Uterus (tissue), 4 donors: ENCODE results near the gene C4orf46. TPM values are rescaled to one million over a fixed set of nuclear protein-coding genes. Genes with fewer than 3 reads are reported as not detected.

Source experiments
- DNase-seq, 2 donors: peaks; one replicate each; pipeline ENCODE4 v3.0.0-alpha.2; 2019 to 2020
- H3K27ac ChIP-seq, 2 donors: fragments of 200-600 bp; sonication (generic); 1 replicate in 1 of 2; 2 replicates in 1 of 2; pipeline ENCODE4 v1.5.1; 2016 to 2018
- H3K27me3 ChIP-seq, 2 donors: fragments of 200-600 bp; sonication (generic); one replicate each; pipeline ENCODE4 v1.5.1; 2018 to 2019; ENCODE audit warnings: control low read depth in 1 of 2
- H3K36me3 ChIP-seq, 2 donors: fragments of 200-600 bp; sonication (generic); one replicate each; pipeline ENCODE4 v1.5.1; 2019; ENCODE audit warnings: control low read depth in 1 of 2
- H3K4me1 ChIP-seq, 2 donors: fragments of 200-600 bp; sonication (generic); one replicate each; pipeline ENCODE4 v1.5.1; 2018 to 2019; ENCODE audit warnings: control low read depth in 1 of 2
- H3K4me3 ChIP-seq, 2 donors: fragments of 200-600 bp; sonication (generic); 1 replicate in 1 of 2; 2 replicates in 1 of 2; pipeline ENCODE4 v1.5.1; 2018 to 2019; ENCODE audit warnings: mild to moderate bottlenecking in 1 of 2
- H3K9me3 ChIP-seq, 2 donors: fragments of 200-600 bp; sonication (generic); one replicate each; pipeline ENCODE4 v1.5.1; 2019; ENCODE audit warnings: control low read depth in 1 of 2
- POLR2A ChIP-seq, 2 donors: fragments of 450-650 bp; IDR thresholded peaks; one replicate each; pipeline ENCODE4 v1.6.1; 2016; ENCODE audit warnings: antibody characterized with exemption in 2 of 2, mild to moderate bottlenecking in 1 of 2, moderate library complexity in 1 of 2
- intact Hi-C: fragments of 100-400 bp; cut with DNase I; formaldehyde crosslinking; loops from one replicate; pipeline ENCODE4 v1.15.1; 2023; ENCODE audit warnings: low total_unique reads
- total RNA-seq, 4 donors: library from RNA; depleted of rRNA in 3 of 4; stranded (reverse); fragments of >200 nt in 3 of 4; gene quantifications; one replicate each; pipeline versions ENCODE4 v1.1.0 to v1.2.4, GENCODE V29; 2014 to 2023
- TF ChIP-seq, protein P1 (sequence below), 4 experiments: fragments of 200-600 bp in 2 of 4; fragments of 450-650 bp in 2 of 4; sonication (generic) in 2 of 4; IDR thresholded peaks; one replicate each; pipeline ENCODE4 v1.5.1; 2016 to 2019; ENCODE audit warnings: antibody characterized with exemption in 4 of 4, mild to moderate bottlenecking in 2 of 4, moderate library complexity in 1 of 4
- donor health status: DM: yes; HTN: yes; CAD: no.

Gene C4orf46
- total RNA-seq, 4 donors from 2014 or later = 2.3 to 39.5 (median 10.0) TPM

DNA sequence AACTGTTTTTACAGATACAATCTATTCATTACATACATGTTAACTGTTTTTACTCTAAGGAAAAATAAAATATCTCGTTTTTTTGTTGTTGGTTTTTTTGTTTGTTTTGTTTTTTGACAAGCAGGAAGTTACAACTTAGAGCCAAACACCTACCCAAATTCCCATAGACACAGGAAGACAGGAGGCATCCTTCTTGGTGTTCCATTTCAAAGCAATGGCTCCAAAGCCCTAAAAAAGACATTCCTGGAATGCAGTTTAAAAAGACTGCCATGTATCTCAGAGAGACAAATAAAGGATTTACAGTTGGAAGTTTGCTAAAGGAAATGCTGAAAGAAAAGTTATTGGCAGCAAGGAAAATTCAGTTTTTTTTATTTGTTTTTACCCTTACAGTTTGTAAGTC, 17.1 kb upstream of the C4orf46 start:
- H3K36me3 ChIP-seq = no peaks in the 10 kb centered on the region
- intact Hi-C loops = no loop called here
- DNase-seq = no peak
- H3K9me3 ChIP-seq = no peaks in the 10 kb centered on the region
- H3K27ac ChIP-seq = no peak overlapping the region
- H3K27me3 ChIP-seq = no peaks in the 10 kb centered on the region
- no peaks in the 10 kb centered on the region for H3K4me1 ChIP-seq
- TF ChIP-seq, protein P1, sequence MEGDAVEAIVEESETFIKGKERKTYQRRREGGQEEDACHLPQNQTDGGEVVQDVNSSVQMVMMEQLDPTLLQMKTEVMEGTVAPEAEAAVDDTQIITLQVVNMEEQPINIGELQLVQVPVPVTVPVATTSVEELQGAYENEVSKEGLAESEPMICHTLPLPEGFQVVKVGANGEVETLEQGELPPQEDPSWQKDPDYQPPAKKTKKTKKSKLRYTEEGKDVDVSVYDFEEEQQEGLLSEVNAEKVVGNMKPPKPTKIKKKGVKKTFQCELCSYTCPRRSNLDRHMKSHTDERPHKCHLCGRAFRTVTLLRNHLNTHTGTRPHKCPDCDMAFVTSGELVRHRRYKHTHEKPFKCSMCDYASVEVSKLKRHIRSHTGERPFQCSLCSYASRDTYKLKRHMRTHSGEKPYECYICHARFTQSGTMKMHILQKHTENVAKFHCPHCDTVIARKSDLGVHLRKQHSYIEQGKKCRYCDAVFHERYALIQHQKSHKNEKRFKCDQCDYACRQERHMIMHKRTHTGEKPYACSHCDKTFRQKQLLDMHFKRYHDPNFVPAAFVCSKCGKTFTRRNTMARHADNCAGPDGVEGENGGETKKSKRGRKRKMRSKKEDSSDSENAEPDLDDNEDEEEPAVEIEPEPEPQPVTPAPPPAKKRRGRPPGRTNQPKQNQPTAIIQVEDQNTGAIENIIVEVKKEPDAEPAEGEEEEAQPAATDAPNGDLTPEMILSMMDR (IDR thresholded peaks at IDR 0.05) = no peak
- H3K4me3 ChIP-seq = no peak overlapping the region

DNA sequence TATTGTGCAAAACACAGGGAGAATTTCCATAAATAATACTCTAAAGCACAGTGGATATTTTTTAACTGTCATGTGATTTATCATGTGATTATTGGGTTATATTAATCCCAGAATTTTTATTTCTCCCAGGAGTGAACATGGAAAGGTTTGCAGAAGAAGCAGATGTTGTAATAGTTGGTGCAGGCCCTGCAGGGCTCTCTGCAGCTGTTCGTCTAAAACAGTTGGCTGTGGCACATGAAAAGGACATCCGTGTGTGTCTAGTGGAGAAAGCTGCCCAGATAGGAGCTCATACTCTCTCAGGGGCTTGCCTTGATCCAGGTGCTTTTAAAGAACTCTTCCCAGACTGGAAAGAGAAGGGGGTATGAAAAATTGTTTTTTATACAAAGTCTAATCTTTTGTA, 10.4 kb upstream of the C4orf46 start:
- Histone ChIP-seq H3K27ac (no peak overlapping the region), H3K4me3 (no peak overlapping the region), H3K9me3 (no peaks in the 10 kb centered on the region), H3K4me1 (no peaks in the 10 kb centered on the region), H3K36me3 (no peaks in the 10 kb centered on the region), H3K27me3 (no peaks in the 10 kb centered on the region)
- no peak for DNase-seq
- TF ChIP-seq POLR2A (IDR thresholded peaks at IDR 0.05) = no peak
- TF ChIP-seq, protein P1 (IDR thresholded peaks at IDR 0.05) = no peak
- intact Hi-C loops = no loop called here

DNA sequence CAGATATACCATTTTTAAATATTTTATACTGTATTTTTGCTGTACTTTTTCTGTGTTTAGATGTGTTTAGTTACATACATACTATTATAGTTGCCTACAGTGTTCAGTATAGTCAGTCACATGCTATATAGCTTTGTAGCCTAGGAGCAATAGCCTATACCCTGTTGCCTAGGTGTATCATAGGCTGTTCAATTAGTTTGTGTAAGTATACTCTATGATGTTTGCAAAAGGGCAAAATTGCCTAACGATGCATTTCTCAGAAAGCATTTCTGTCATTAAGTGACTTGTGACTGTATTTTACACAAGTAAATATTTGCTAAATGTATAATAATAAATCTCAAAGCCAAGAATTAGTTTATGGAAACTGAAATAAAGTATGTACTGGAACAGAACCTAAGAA, 9.9 kb upstream of the C4orf46 start:
- intact Hi-C loops = no loop called here
- H3K27me3 ChIP-seq = no peaks in the 10 kb centered on the region
- no peak overlapping the region for H3K27ac ChIP-seq
- no peak overlapping the region for H3K4me3 ChIP-seq
- no peaks in the 10 kb centered on the region for H3K4me1 ChIP-seq
- H3K36me3 ChIP-seq = no peaks in the 10 kb centered on the region
- no peak for DNase-seq
- no peak for TF ChIP-seq POLR2A (IDR thresholded peaks at IDR 0.05)
- TF ChIP-seq, protein P1 (IDR thresholded peaks at IDR 0.05) = no peak
- H3K9me3 ChIP-seq = no peaks in the 10 kb centered on the region

DNA sequence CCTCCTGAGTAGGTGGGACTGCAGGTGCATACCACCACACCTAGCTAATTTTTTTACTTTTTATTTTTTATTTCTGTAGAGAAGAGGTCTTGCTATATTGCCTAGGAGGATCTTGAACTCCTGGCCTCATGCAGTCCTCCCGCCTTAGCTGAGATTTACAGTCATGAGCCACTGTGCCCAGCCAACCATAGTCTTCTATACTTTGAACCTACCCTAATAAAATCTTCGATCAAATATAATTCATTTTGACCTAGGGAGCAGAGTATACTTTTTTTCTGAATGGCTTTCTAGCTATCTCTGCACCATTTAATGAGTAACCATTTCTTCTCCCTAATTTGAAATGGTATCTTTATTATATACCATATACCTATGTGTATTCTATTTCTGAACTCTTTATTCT, 7.1 kb upstream of the C4orf46 start:
- H3K36me3 ChIP-seq = no peaks in the 10 kb centered on the region
- intact Hi-C loops = no loop called here
- no peak overlapping the region for H3K4me3 ChIP-seq
- no peaks in the 10 kb centered on the region for H3K4me1 ChIP-seq
- no peaks in the 10 kb centered on the region for H3K27me3 ChIP-seq
- H3K9me3 ChIP-seq = no peaks in the 10 kb centered on the region
- no peak for TF ChIP-seq POLR2A (IDR thresholded peaks at IDR 0.05)
- TF ChIP-seq, protein P1 (IDR thresholded peaks at IDR 0.05) = no peak
- no peak for DNase-seq
- H3K27ac ChIP-seq = no peak overlapping the region

DNA sequence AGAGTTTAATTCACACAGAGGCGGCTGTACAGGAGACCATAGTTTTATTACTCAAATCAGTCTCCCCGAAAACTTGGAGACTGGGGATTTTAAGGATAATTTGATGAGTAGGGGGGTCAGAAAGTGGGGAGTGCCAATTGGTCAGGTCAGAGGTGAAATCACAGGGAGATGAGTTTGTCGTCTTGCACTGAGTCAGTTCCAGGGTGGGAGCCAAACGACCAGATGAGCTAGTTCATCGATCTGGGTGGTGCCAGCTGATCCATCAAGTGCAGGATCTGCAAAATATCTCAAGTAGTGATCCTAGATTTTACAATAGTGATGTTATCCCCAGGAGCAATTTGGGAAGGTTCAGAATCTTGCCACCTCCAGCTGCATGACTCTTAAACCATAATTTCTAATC, 4.4 kb upstream of the C4orf46 start:
- no peak for TF ChIP-seq POLR2A (IDR thresholded peaks at IDR 0.05)
- H3K27ac ChIP-seq = no peak overlapping the region
- no peak for DNase-seq
- no peaks in the 10 kb centered on the region for H3K36me3 ChIP-seq
- H3K4me1 ChIP-seq = no peaks in the 10 kb centered on the region
- no peak overlapping the region for H3K4me3 ChIP-seq
- H3K27me3 ChIP-seq = no peaks in the 10 kb centered on the region
- no peaks in the 10 kb centered on the region for H3K9me3 ChIP-seq
- intact Hi-C loops = no loop called here

DNA sequence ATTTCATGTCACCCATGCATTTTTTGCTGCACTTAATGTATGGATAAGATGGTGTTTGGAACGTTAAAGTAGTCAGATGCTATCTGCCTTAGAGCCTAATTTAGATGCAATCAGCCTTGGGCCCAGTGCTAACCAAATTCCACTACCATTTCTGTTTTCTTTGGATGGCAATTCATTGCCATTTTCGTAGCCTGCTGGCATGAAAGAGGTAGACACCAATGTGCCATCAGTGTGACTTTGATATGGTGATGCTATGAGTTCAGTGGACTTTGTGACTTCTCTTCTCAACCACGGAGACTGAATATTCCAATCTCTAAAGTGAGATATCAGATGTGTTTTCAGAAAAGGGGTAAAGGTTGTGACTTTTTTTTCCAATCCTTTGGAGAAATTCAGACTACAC, 1.9 kb upstream of the C4orf46 start:
- intact Hi-C loops = no loop called here
- Histone ChIP-seq H3K4me1 (peaks cover 0 to 4% of the 10 kb centered on the region in 2 donors), H3K36me3 (no peaks in the 10 kb centered on the region), H3K4me3 (no peak overlapping the region), H3K27ac (no peak overlapping the region), H3K27me3 (no peaks in the 10 kb centered on the region), H3K9me3 (no peaks in the 10 kb centered on the region)
- DNase-seq = no peak
- TF ChIP-seq POLR2A (IDR thresholded peaks at IDR 0.05) = no peak
- TF ChIP-seq, protein P1 (IDR thresholded peaks at IDR 0.05) = no peak
